HEK293 (cell line): ENCODE data around the gene NANS.

ENCODE experiments used
- CTCF ChIA-PET: fragments of 350-600 bp; formaldehyde crosslinking; extraction: SDS; loops from one replicate; lab custom pipeline; 2021; ENCODE audit warnings: antibody characterized with exemption; lab: Yijun Ruan, JAX
- POLR2A ChIA-PET: fragments of 300-600 bp; formaldehyde crosslinking; extraction: SDS; loops from one replicate; lab custom pipeline; 2020; ENCODE audit warnings: antibody characterized with exemption, inconsistent platforms; lab: Yijun Ruan, JAX
- H3K27ac ChIP-seq: fragments of 200-500 bp; sonication (Bioruptor generic); 2 replicates; pipeline ENCODE4 v1.5.1; 2014; ENCODE audit warnings: low read depth, low read length, control low read depth, inconsistent platforms; ENCODE audit errors: extremely low read depth
- H3K36me3 ChIP-seq, 2 experiments: fragments of 200-500 bp in 1 of 2; sonication (Bioruptor generic) in 1 of 2; 1 replicate in 1 of 2; 2 replicates in 1 of 2; pipeline ENCODE4 v1.5.1; 2014 to 2017; ENCODE audit warnings: inconsistent platforms in 2 of 2, low read length in 2 of 2; ENCODE audit not compliant: control insufficient read depth in 2 of 2, insufficient read depth in 1 of 2
- H3K4me1 ChIP-seq: fragments of 200-500 bp; sonication (Bioruptor generic); 2 replicates; pipeline ENCODE4 v1.5.1; 2014; ENCODE audit warnings: mild to moderate bottlenecking, low read length, inconsistent platforms; ENCODE audit not compliant: control insufficient read depth, insufficient read depth
- H3K4me3 ChIP-seq: 2 replicates; pipeline ENCODE4 v1.5.1; 2011; ENCODE audit warnings: low read depth, mild to moderate bottlenecking, control low read depth, low read length, moderate library complexity
- H3K9me3 ChIP-seq: fragments of 200-500 bp; sonication (Bioruptor generic); 2 replicates; pipeline ENCODE4 v1.5.1; 2014; ENCODE audit warnings: low read depth, low read length, inconsistent platforms; ENCODE audit not compliant: control insufficient read depth, insufficient read depth
- HOXC10 ChIP-seq: sonication (generic); formaldehyde crosslinking; IDR thresholded peaks from 2 replicates; pipeline ENCODE4 v1.8.1; 2023; ENCODE audit warnings: mild to moderate bottlenecking, missing genetic modification reagents
- KLF10 ChIP-seq: fragments of 450-650 bp; IDR thresholded peaks from 2 replicates; pipeline ENCODE4 v1.5.1; 2018; ENCODE audit warnings: missing biosample characterization, mild to moderate bottlenecking, missing genetic modification characterization
- KLF8 ChIP-seq: fragments of 450-650 bp; formaldehyde crosslinking; IDR thresholded peaks from 2 replicates; pipeline ENCODE4 v1.5.1; 2016; ENCODE audit warnings: missing biosample characterization, missing genetic modification characterization
- MZF1 ChIP-seq: fragments of 450-650 bp; formaldehyde crosslinking; IDR thresholded peaks from 2 replicates; pipeline ENCODE4 v1.5.1; 2017; ENCODE audit warnings: missing biosample characterization, missing genetic modification characterization, borderline replicate concordance
- REPIN1 ChIP-seq: fragments of 450-650 bp; formaldehyde crosslinking; IDR thresholded peaks from 2 replicates; pipeline ENCODE4 v1.5.1; 2017; ENCODE audit warnings: missing biosample characterization, missing genetic modification characterization, low read depth
- SALL2 ChIP-seq: fragments of 450-650 bp; formaldehyde crosslinking; IDR thresholded peaks from 2 replicates; pipeline ENCODE4 v1.5.0; 2017; ENCODE audit warnings: missing biosample characterization, mild to moderate bottlenecking, missing genetic modification characterization, borderline replicate concordance
- SCRT1 ChIP-seq: fragments of 450-650 bp; formaldehyde crosslinking; IDR thresholded peaks from 2 replicates; pipeline ENCODE4 v1.5.1; 2016; ENCODE audit warnings: missing biosample characterization, missing genetic modification characterization, borderline replicate concordance
- SCRT2 ChIP-seq: fragments of 450-650 bp; formaldehyde crosslinking; IDR thresholded peaks from 2 replicates; pipeline ENCODE4 v1.5.1; 2016; ENCODE audit warnings: missing biosample characterization, missing genetic modification characterization
- SP7 ChIP-seq: fragments of 450-650 bp; formaldehyde crosslinking; IDR thresholded peaks from 2 replicates; pipeline ENCODE4 v1.5.1; 2016; ENCODE audit warnings: missing biosample characterization, missing genetic modification characterization
- TCF7L2 ChIP-seq: IDR thresholded peaks from 2 replicates; pipeline ENCODE4 v1.6.1; 2011; ENCODE audit warnings: low read depth, mild to moderate bottlenecking, inconsistent platforms, low read length, moderate library complexity, borderline replicate concordance
- TRIM28 ChIP-seq: IDR thresholded peaks from 2 replicates; pipeline ENCODE4 v1.6.1; 2011; ENCODE audit warnings: low read length, control low read depth, borderline replicate concordance
- ZNF311 ChIP-seq: fragments of 450-650 bp; formaldehyde crosslinking; IDR thresholded peaks from 2 replicates; pipeline ENCODE4 v1.5.1; 2017; ENCODE audit warnings: missing biosample characterization, missing genetic modification characterization, borderline replicate concordance
- ZNF624 ChIP-seq: fragments of 450-650 bp; formaldehyde crosslinking; IDR thresholded peaks from 2 replicates; pipeline ENCODE4 v1.5.1; 2017; ENCODE audit warnings: missing biosample characterization, missing genetic modification characterization
- ZNF658 ChIP-seq: fragments of 450-650 bp; formaldehyde crosslinking; IDR thresholded peaks from 2 replicates; pipeline ENCODE4; 2016; ENCODE audit warnings: missing biosample characterization, missing genetic modification characterization
- ZNF701 ChIP-seq: fragments of 450-650 bp; formaldehyde crosslinking; IDR thresholded peaks from 2 replicates; pipeline ENCODE4 v1.5.1; 2016; ENCODE audit warnings: missing biosample characterization, missing genetic modification characterization
- ZNF707 ChIP-seq: fragments of 450-650 bp; formaldehyde crosslinking; IDR thresholded peaks from 2 replicates; pipeline ENCODE4 v1.5.1; 2016; ENCODE audit warnings: missing biosample characterization, missing genetic modification characterization
- ZNF76 ChIP-seq: fragments of 450-650 bp; formaldehyde crosslinking; IDR thresholded peaks from 2 replicates; pipeline ENCODE4; 2016; ENCODE audit warnings: low read depth, missing biosample characterization, missing genetic modification characterization, borderline replicate concordance
- TF ChIP-seq, protein P1 (sequence below): fragments of 450-650 bp; formaldehyde crosslinking; IDR thresholded peaks from 2 replicates; pipeline ENCODE4 v1.5.1; 2016; ENCODE audit warnings: missing biosample characterization, missing genetic modification characterization
- TF ChIP-seq, protein P2 (sequence below): fragments of 450-650 bp; formaldehyde crosslinking; IDR thresholded peaks from 2 replicates; pipeline ENCODE4 v1.5.1; 2016; ENCODE audit warnings: missing biosample characterization, missing genetic modification characterization
- TF ChIP-seq, protein P3 (sequence below): fragments of 450-650 bp; formaldehyde crosslinking; IDR thresholded peaks from 2 replicates; pipeline ENCODE4 v1.5.1; 2017; ENCODE audit warnings: missing biosample characterization, missing genetic modification characterization
- TF ChIP-seq, protein P4 (sequence below): fragments of 450-650 bp; formaldehyde crosslinking; IDR thresholded peaks from 2 replicates; pipeline ENCODE4 v1.5.1; 2017; ENCODE audit warnings: missing biosample characterization, missing genetic modification characterization

Gene NANS

DNA sequence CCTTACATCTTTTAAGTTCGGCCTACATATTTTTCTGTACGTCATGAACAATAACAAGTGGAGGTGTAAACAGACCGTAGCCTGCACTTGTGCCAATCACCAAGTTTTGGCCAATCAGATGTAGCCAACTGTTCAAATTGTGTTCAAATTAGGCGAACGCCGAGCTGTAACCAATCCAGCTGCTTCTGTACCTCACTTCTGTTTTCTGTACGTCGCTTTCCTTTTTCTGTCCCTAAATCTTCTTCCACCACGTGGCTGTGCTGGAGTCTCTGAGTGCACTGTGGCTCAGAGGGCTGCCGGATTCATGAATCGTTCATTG lies 36.0 kb downstream of the NANS start:
- CTCF ChIA-PET = interaction anchor here (0.6 to 1.9 kb wide), 3 partner anchors 18 to 58 kb away, joined by 3 to 5 read pairs (median 4); no protein-coding TSS in a partner anchor
- Histone ChIP-seq H3K27ac (no peak overlapping the region), H3K4me1 (no peaks in the 10 kb centered on the region)
- TF ChIP-seq, protein P1, sequence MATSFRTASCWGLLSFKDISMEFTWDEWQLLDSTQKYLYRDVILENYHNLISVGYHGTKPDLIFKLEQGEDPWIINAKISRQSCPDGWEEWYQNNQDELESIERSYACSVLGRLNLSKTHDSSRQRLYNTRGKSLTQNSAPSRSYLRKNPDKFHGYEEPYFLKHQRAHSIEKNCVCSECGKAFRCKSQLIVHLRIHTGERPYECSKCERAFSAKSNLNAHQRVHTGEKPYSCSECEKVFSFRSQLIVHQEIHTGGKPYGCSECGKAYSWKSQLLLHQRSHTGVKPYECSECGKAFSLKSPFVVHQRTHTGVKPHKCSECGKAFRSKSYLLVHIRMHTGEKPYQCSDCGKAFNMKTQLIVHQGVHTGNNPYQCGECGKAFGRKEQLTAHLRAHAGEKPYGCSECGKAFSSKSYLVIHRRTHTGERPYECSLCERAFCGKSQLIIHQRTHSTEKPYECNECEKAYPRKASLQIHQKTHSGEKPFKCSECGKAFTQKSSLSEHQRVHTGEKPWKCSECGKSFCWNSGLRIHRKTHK (tag by site-specific recombination) = no peak
- TF ChIP-seq, all 188 proteins: peak for 0
- Histone ChIP-seq H3K4me3 (no peak overlapping the region), H3K9me3 (no peaks in the 10 kb centered on the region), H3K36me3 (peaks cover 0 to 32% of the 10 kb centered on the region in 2 experiments; a peak in 2 of 3 replicates)
- POLR2A ChIA-PET = no interaction called here

DNA sequence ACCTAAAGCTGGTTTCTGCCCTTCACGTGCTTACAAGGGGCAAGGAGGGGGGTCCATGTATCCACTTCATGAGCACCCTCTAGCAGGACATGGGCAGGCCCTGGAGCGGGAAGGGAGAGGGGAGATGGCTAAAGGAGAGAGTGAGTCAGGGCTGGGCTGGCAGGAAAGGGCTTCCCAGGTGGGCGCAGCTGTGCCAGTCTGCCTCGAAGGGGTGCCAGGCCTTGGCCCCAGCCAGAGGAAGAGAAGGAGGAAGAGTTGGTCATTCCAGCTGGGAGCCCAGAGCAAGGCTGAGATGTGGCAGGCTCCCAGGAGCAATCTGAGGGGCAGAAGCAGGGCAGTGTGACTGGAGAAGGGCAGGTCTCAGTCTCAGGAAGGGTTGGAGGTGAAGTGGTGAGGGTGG lies 37.8 kb downstream of the NANS start:
- TF ChIP-seq, protein P2, sequence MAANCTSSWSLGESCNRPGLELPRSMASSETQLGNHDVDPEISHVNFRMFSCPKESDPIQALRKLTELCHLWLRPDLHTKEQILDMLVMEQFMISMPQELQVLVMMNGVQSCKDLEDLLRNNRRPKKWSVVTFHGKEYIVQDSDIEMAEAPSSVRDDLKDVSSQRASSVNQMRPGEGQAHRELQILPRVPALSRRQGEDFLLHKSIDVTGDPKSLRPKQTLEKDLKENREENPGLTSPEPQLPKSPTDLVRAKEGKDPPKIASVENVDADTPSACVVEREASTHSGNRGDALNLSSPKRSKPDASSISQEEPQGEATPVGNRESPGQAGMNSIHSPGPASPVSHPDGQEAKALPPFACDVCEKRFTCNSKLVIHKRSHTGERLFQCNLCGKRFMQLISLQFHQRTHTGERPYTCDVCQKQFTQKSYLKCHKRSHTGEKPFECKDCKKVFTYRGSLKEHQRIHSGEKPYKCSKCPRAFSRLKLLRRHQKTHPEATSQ (tag by site-specific recombination) = no peak
- TF ChIP-seq REPIN1 (tag by site-specific recombination) = no peak
- no peak for TF ChIP-seq SALL2 (tag by site-specific recombination)
- TF ChIP-seq TRIM28 = no peak
- TF ChIP-seq KLF8 = no peak
- no peak for TF ChIP-seq SCRT2 (tag by site-specific recombination)
- Histone ChIP-seq H3K4me1 (no peaks in the 10 kb centered on the region), H3K36me3 (peaks cover 0 to 41% of the 10 kb centered on the region in 2 experiments; a peak in 2 of 3 replicates), H3K27ac (no peak overlapping the region), H3K4me3 (no peak overlapping the region), H3K9me3 (no peaks in the 10 kb centered on the region)
- ChIA-PET CTCF (interaction anchor here (0.8 kb wide), 1 partner anchor 21 kb away, joined by 3 read pairs; no protein-coding TSS in a partner anchor), POLR2A (no interaction called here)

DNA sequence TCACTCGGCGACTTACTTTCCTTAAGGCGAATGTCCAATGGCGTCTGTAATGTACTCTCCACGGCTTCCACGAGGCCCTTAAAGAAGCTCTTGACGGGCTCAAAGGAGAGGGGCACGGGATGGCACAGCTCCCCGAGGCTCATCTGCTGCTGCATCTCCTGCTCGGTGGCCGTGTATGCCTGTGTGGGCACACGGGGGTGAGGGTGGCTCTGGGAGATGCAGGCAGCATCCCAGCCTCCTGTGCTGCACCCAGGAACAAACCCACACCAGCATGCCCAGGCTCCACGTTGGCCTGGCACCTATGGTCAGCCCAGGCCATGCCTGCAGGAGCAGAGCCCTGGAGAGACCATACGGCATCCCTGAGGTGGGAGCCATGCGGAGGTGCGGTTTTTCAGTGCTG lies 38.3 kb downstream of the NANS start:
- no peaks in the 10 kb centered on the region for H3K4me1 ChIP-seq
- POLR2A ChIA-PET = no interaction called here
- no peaks in the 10 kb centered on the region for H3K9me3 ChIP-seq
- peaks cover 0 to 46% of the 10 kb centered on the region in 2 experiments; a peak in 2 of 3 replicates for H3K36me3 ChIP-seq
- CTCF ChIA-PET = no interaction called here
- H3K27ac ChIP-seq = no peak overlapping the region
- TF ChIP-seq ZNF707 (tag by site-specific recombination) (no peak), SP7 (tag by site-specific recombination) (no peak), ZNF624 (tag by site-specific recombination) (no peak), TCF7L2 (no peak), SCRT1 (tag by site-specific recombination) (no peak), ZNF701 (no peak), HOXC10 (CRISPR knock-in tag) (no peak)
- TF ChIP-seq, protein P3, sequence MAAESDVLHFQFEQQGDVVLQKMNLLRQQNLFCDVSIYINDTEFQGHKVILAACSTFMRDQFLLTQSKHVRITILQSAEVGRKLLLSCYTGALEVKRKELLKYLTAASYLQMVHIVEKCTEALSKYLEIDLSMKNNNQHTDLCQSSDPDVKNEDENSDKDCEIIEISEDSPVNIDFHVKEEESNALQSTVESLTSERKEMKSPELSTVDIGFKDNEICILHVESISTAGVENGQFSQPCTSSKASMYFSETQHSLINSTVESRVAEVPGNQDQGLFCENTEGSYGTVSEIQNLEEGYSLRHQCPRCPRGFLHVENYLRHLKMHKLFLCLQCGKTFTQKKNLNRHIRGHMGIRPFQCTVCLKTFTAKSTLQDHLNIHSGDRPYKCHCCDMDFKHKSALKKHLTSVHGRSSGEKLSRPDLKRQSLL (tag by site-specific recombination) = no peak
- no peak overlapping the region for H3K4me3 ChIP-seq

DNA sequence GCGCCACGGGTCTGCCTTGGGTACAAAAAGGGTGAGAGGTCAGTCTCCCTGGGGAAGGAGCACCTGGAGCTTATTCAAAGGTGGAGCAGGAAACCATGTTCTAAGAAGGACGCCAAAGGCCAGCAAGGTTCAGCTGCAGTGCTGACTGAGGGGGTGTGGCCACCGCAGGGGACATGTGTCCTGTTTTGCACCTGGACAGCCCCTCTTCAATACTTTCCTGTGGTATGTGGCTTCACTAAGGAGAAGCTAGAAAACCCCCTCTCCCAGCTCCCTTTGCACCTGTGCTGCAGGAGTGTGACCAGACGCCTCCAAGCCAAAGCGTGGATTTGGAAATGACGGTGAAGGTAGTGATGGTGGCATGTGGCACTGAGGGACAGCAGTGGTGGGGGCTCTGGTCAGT lies 38.9 kb downstream of the NANS start:
- no peak for TF ChIP-seq MZF1 (tag by site-specific recombination)
- TF ChIP-seq KLF10 (tag by site-specific recombination) = no peak
- no peak for TF ChIP-seq ZNF311 (tag by site-specific recombination)
- TF ChIP-seq ZNF707 (tag by site-specific recombination) = no peak
- no peak for TF ChIP-seq ZNF658
- no peak for TF ChIP-seq ZNF76 (tag by site-specific recombination)
- TF ChIP-seq, protein P4, sequence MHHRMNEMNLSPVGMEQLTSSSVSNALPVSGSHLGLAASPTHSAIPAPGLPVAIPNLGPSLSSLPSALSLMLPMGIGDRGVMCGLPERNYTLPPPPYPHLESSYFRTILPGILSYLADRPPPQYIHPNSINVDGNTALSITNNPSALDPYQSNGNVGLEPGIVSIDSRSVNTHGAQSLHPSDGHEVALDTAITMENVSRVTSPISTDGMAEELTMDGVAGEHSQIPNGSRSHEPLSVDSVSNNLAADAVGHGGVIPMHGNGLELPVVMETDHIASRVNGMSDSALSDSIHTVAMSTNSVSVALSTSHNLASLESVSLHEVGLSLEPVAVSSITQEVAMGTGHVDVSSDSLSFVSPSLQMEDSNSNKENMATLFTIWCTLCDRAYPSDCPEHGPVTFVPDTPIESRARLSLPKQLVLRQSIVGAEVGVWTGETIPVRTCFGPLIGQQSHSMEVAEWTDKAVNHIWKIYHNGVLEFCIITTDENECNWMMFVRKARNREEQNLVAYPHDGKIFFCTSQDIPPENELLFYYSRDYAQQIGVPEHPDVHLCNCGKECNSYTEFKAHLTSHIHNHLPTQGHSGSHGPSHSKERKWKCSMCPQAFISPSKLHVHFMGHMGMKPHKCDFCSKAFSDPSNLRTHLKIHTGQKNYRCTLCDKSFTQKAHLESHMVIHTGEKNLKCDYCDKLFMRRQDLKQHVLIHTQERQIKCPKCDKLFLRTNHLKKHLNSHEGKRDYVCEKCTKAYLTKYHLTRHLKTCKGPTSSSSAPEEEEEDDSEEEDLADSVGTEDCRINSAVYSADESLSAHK = no peak
- TF ChIP-seq, all 188 proteins: peak for 0
- Histone ChIP-seq H3K4me3 (no peak overlapping the region), H3K4me1 (no peaks in the 10 kb centered on the region), H3K36me3 (peaks cover 0 to 47% of the 10 kb centered on the region in 2 experiments; a peak in 2 of 3 replicates), H3K9me3 (no peaks in the 10 kb centered on the region), H3K27ac (no peak overlapping the region)
- ChIA-PET CTCF (no interaction called here), POLR2A (no interaction called here)
